Hematopoietic multipotent progenitor cell treated with erythropoietin and hydrocortisone succinate and interleukin-3 and kit ligand, for 17 days (in vitro differentiated cells): ENCODE results near the gene MAGOH.
"Not testable (repeated sequence)": the region's sequence is repeated elsewhere in the genome, so short reads cannot be mapped to it uniquely, and the experiment has no call there.

Experiments used
- DNase-seq: peaks from one replicate; pipeline ENCODE4 v3.0.0-alpha.2; 2015; ENCODE audit warnings: low spot score

MAGOH gene

DNA sequence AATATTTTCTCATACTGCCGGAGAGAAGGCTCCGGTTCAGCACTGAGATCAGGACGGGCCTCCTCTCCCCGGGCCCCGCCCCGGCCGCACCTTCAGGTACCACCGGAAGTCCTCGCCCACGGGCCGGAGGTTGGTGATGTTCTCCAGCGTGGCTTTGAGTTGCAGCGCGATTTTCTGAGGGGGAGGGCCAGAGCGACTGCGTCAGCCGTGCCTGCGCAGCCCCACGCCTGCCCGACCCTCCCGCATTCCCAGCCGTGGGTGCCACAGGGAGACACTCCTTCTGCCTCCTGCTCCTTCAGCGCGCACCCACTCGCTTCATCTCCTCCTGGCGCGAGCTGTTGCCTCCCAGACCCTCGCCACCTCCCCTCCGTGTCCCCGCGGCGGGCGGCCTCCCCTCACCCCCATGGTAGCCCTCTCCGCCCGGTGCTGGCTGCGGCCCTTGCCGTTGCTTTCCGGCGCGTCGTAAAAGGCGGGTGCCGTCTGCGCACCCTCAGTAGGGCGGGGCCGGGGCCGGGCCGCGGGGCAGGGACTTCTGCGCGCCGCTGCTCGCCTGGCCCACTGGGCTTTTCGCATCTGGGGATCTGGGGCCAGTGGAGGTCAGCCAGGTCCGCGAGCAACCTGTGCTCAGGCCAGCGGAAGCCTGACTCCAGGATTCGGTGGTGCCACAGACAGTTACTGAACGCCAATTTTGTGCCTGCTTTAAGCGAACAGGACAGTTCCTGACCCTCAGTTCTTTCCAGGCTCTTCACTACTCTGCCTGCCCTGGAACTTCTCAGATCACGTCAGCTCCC, 18.0 kb downstream of the MAGOH start, which contains the start of gene CZIB:
Gene CZIB, minus strand, starts transcription at position 464 of the 791 bp plus-strand sequence. Its CDS starts 59 bp downstream, at position 405.
- DNase-seq = peak; percentile 78

DNA sequence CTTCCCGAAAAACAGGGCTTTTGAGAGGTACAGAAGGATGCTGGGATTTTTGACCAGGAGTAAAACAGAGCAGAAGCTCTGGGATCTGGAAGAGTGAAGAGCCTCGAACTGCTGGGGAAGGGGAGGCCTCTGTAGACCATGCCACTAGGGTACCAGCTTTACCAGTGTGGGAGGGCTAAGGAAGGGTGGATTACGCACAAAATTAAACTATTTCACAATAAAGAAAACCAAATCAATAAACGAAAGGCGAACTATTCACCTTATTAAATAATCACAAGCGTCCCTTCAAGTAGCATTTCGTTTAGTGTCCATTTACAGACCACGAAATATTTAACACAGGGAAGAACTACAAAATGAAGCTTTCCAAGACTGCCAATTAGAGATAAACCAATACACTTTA, 18.6 kb downstream of the MAGOH start:
- no peak for DNase-seq

DNA sequence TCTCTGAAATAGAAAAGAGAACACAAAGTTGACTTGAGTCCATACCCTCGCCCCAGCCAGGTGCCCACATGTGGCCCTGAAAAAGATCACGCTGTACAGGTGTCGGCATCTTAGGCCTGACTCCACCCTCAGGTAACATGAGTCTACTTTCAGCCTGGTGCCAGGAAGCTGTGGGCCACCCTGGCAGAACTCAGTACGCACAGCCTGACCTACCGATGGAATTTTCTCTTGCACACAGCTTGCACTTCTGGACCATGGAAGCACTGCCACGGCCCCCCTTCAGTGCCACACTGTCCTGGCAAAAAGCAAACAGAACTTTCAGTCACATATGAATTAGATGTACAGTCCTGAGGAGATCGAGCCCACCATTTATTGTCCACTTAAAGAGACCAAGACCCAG, 20.1 kb downstream of the MAGOH start:
- no peak for DNase-seq

DNA sequence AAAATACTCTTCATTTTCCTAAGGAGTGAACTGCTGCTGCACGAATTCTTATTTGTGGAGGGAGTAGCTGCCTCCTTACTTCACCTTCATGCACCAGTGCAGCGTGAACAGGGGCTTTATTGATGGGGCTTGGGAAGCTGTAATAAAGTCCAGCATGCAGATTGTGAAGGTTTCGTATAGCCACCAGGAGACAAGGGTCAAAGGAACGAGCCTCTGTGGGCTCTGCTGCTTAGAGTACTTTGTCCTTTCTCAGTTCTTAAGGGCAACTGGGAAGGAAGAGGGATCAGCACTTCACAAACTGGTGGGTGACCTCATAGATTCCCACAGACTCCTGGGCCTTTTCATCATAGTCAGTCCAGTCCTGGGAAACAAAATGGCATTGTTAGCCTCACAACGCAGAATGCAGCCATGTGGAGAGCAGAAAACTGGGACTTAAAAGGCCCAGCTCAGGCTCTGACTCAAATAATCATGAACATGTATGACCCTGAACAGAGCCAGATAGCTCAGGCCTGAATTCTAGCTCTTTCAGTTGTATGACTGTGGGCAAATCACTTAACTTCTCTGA, 23.9 kb downstream of the MAGOH start:
- no peak for DNase-seq

DNA sequence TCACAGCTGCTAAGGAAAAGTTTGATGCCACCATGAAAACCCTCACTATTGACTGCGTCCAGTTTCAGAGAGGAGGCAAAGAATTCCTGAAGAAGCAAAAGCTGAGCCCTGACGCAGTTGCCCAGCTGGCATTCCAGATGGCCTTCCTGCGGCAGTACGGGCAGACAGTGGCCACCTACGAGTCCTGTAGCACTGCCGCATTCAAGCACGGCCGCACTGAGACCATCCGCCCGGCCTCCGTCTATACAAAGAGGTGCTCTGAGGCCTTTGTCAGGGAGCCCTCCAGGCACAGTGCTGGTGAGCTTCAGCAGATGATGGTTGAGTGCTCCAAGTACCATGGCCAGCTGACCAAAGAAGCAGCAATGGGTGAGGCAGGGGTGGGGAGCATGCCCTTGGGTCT, 27.4 kb downstream of the MAGOH start:
- no peak for DNase-seq

DNA sequence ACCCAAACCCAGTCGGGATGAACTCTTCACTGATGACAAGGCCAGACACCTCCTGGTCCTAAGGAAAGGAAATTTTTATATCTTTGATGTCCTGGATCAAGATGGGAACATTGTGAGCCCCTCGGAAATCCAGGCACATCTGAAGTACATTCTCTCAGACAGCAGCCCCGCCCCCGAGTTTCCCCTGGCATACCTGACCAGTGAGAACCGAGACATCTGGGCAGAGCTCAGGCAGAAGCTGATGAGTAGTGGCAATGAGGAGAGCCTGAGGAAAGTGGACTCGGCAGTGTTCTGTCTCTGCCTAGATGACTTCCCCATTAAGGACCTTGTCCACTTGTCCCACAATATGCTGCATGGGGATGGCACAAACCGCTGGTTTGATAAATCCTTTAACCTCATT, 28.0 kb downstream of the MAGOH start:
- DNase-seq = no peak

DNA sequence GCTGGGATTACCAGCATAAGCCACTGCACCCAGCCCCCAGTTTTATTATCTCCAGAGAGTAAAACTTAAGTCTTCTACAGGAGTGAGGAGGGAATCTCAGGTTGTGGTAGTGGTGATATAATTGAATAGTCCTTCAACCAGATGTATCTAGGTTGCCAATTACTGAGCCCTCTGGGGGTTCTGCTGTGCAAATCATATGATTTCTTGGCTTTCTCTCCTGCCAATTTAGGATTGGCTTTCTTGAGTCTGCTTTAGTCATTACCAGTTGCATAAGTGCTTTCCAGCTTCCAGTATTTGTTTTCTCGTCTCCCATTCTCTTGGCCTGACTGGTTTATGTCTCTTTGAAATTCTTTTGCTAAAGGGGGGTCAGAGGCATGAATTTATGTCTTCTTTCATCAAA, 30.6 kb downstream of the MAGOH start:
- no peak for DNase-seq

DNA sequence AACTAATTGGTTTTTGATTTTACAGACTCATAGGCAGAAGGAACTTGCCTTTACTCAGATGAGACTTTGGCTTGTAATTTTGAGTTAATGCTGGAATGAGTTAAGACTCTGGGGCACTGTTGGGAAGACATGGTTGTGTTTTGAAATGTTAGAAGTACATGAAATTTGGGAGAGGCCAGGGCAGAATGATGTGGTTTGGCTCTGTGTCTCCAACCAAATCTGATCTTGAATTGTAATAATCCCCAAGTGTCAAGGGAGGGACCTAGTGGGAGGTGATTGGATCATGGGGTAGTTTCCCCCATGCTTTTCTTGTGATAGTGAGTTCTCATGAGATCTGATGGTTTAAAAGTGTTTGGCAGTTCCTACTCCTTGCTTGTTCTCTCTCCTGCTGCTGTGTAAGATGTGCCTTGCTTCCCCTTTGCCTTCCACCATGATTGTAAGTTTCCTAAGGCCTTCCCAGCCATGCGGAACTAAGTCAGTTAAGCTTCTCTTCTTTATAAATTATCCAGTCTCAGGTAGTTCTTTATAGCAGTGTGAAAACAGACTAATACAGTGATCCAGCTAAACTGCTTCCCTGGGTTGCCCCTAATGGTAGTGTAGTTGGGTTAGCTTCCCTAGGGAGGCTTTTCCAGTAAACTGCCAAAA, 31.5 kb downstream of the MAGOH start:
- no peak for DNase-seq

DNA sequence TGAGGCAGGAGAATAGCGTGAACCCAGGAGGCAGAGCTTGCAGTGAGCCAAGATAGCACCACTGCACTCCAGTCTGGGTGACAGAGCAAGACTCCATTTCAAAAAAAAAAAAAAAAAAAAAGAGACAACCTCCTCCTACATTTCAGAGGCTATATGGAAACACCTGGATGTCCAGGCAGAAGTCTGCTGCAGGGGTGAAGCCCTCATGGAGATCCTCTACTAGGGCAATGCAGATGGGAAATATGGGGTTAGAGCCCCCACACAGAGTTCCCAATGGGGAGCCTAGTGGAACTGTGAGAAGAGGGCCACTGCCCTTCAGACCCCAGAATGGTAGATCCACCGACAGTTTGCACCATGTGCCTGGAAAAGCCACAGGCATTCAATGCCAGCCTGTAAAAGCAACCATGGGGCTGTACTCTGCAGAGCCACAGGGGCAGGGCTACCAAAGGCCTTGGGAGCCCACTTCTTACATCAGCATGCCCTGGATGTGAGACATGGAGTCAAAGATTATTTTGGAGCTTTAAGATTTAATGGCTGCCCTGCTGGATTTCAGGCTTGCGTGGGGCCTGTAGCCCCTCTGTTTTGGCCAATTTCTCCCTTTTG, 32.1 kb downstream of the MAGOH start:
- not testable (repeated sequence) for DNase-seq

DNA sequence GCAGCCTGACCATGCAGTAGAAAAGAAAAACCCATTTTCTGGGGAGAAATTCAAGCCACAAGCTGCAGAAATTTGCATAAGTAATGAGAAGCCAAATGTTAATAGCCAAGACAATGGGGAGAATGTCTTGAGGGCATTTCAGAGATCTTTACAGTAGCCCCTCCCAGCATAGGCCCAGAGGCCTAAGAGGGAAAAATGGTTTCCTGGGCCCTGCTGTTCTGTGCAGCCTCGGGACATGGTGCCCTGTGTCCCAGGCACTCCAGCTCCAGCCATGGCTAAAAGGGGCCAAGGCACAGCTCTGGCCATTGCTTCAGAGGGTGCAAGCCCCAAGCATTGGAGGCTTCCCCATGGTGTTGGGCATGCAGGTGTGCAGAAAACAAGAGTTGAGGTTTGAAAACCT, 32.8 kb downstream of the MAGOH start:
- not testable (repeated sequence) for DNase-seq

DNA sequence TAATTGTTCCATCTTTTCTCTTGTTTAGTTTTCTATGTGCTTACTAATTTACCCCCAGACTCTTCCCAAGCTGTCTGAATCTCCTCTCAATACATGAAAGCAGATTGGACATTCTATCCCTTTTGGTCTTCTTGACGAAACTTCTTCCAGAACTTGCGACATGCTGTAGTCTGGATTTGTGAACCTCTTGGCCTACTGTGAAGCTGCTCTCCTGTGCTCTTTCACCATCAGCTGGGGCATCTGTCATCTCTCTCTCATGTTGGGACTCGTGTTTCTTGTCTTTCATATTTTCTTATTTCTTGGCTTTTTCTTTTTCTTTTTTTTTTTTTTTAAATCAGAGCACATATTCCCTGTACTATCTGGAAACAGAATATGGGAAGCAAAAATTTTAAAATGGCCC, 34.9 kb downstream of the MAGOH start:
- no peak for DNase-seq

DNA sequence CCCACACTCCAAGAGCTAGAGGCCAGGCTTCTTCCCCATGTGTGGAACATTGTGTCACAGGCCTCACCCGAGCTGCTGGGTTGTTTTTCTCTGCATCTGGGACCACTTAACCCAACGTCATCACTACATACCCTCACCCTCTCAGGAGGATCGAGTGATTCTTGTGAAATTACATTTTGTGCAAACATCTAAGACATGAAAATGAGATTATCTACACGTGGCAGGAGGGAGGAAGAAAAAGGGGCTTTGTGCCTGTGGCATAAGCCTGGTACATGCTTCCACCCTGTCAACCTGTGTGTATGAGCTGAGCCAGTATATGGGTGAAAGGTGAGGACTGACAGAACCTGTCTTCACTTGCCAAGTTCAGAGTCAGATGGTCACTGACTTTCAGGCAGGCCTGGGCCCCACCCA, 40.1 kb downstream of the MAGOH start:
- DNase-seq = no peak

DNA sequence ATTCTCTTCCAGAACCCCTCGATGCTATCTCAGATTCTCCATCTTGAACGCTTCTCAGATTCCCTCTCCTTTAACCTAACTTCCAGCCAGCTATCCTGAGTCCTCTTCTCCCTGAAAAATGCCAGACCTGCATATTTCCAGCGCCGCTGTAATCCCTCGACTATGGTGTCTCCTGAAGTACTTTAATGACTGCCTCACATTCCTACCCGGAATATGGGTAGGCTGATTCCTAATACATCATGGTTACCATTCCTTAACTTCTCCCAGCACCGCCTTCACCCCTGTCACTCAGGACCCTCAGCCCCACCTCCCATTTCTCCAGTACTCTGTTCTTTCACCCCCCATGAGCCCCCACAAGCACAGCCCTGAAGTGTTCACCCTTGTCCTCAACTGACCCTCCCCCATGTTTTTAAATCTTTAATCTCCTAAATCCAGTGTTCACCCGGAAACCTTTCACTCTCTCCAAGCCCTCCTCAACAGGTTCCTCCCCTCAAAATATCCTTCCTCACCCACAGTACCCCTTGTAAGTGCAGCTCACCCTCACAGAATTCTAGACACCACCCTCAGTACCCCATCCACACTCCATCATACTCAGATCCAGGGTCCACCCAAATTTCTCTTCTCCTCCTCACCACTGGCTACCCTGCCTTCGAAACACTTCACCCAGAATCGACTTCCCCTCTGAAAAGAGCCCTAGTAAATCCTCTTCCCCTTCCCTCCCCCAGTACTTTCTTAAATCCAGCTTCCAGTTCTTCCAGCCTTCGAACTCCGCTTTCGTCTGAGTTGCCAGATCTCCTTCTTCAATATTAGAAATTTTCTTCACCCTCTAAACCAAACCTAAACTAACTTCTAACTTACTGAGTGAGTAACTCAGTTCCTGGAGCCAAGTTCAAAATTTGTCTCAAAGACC, 40.8 kb downstream of the MAGOH start:
- DNase-seq = peak; percentile 20

DNA sequence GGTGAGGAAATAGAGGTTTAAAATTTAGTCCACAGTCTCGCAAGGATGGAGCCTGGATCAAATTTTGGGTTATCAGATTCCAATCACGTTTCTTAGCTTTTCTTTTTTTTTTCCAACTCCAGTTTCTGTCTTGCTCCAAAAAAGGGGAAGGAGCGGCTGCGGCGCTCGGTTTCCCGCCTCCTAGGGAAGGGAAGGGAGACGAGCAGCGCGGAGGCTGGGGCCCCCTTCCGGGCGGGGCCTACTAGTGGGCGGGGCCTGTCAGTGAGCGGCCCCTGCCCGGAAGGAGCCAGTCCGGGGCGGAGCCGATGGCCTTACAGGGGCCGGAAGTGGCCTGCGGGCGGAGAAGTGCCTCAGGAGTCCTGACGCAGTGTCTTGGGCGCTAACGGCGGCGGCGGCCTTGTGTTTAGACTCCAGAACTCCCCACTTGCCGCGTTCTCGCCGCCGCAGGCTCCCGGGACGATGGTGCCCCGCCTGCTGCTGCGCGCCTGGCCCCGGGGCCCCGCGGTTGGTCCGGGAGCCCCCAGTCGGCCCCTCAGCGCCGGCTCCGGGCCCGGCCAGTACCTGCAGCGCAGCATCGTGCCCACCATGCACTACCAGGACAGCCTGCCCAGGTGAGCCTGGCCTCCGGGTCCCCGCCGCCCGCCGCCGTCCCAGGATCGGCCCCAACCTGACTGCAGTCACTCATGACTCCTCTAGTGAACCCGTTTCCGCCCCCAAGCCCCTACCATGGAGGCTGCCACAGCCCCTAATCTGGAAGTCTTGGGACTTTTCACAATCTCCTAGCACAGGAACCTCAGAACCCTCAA, 41.6 kb downstream of the MAGOH start, which contains the start of gene CPT2:
Gene CPT2, plus strand, starts transcription at position 340 of the 806 bp plus-strand sequence. Its CDS starts 120 bp downstream, at position 460.
- DNase-seq = peak; percentile 82

DNA sequence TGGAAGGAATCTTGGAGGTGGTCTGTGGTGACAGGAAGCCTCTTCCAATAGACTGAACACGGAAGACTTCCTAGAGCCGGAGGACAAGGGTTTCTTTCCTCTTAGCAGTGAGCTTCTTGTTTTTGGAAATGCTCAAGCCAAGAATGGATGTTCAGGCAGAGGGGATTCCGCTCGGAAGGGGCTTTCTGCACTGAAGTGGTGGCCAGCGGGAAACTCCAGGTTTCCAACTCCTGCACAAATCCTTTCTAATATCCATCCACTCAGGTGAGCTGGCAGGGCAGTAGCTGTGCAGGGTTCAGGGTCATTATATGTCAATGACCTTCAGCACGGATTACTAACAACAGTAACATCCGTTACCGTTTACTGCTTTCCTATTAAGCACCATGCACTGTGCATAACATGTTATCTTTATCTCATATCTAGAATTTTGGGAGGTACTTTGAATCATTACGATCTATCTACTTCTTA, 42.3 kb downstream of the MAGOH start:
- DNase-seq = no peak

DNA sequence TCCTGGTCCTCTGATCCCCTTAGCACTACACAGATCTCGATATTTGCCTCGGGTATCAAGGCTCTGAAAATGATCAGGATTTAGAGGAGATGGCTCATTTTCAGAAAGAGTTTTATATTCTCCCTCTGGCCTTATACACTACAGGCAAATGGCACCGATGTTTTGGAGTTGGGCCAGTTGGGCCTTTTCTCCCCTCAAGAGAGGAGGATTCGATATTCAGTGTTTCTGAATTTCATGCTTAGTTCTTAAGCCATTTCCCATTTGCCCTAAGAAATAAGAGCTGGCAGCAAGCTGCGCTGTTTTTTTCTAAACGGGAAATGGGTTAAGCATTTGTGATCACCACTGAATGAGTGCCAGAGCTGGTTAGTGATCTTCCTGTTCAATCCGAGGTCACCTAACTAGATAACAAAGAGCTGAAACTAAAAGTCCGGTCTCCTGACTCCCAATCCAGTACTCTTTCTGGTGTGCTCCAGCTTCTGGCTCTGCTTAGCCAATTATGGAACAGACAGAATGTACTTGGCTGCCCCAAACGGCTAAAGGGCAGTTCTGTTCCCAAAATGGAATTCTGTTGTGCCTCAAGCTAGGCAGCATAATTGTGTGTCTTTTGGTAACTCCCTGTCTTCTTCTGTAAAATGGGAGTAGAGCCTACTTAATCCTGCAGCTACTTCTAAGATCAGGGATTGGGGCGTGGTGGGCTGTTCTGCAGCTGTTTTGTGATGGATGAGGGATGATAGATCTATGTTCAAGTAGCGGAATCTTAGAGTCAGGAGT, 42.9 kb downstream of the MAGOH start:
- no peak for DNase-seq

DNA sequence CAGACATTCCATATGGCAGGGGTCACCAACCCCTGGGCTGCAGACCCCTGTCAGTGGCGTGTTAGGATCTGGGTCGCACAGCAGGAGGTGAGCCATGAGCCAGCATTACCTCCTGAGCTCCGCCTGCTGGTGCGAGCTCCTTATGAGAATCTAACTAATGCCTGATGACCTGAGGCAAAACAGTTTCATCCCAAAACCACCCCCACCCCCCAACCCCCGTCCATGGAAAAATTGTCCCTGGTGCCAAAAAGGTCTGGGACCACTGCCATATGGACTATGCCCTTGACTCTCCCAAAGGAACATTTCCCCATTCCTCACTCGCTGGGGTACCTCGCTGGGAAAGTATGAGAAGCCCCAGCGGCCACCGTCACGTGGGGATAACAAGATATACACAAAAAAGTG, 48.1 kb downstream of the MAGOH start:
- no peak for DNase-seq

DNA sequence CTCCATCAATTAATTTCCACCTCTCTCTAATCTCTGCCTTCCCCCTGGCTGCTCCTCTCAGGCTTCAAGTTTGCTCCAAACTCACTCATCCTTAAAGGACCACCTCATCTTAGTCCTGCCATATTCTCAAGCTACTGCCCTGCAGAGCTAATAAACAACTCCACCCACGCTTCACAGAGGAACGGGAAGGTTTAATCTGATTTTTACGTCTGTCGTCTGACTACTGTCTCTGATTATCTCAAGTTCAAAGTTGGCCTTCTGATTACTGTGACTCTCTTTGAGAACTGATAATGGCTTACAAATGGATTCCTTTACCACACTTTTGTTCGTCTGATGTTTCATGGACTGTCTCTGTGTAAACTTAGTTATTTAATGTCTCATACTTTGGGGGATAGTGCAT, 49.3 kb downstream of the MAGOH start:
- DNase-seq = no peak

DNA sequence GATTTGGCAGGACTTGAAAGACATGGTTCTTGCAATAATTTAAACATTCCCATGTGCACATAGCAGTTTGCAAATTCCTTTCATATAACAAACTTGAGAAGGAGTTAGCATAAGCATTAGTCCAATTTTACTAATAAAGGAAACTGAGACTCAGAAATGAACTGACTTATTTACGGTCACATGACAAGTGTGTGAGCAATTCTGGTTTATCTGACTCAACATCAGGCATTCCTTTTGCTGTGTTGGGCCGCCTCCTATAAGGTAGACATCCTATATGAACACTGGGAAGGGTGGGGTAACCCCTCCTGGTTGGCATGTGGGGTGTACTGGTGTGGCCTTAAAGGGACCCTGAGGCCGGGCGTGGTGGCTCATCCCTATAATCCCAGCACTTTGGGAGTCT, 50.2 kb downstream of the MAGOH start:
- DNase-seq = no peak

DNA sequence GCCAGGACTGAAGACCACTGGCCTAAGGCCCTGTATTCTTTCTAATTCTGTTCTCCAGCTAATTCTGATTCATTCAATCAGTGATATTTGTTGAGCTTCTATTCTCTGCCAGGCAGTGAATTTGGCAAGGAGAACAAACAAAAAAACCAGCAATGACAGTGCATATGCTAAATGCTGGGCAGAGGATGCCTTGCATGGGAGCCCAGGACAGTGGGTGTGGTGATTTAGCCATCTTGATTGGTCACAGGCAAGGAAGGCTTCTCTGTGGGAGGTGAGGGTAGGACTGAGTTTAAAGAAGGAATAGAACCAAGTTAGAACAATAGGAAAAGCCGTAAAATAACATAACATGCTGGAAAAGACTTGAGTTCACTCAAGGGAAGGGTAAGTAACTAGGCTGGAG, 50.9 kb downstream of the MAGOH start:
- DNase-seq = no peak
